Measurements from ENCODE around the gene BMP4.

GRCh38 chr14:53996041-53996440 lies 39.4 kb upstream of the BMP4 start:
- TF ChIP-seq CTCF (IDR thresholded peaks at IDR 0.05; ENCODE audit: low read depth, low read length), result no peak
- no peak for TF ChIP-seq EZH2phosphoT487 (IDR thresholded peaks at IDR 0.05; ENCODE audit: low read depth)

All from OCI-LY3 (cell line).